Measurements from ENCODE around the gene EEIG1.

DNA sequence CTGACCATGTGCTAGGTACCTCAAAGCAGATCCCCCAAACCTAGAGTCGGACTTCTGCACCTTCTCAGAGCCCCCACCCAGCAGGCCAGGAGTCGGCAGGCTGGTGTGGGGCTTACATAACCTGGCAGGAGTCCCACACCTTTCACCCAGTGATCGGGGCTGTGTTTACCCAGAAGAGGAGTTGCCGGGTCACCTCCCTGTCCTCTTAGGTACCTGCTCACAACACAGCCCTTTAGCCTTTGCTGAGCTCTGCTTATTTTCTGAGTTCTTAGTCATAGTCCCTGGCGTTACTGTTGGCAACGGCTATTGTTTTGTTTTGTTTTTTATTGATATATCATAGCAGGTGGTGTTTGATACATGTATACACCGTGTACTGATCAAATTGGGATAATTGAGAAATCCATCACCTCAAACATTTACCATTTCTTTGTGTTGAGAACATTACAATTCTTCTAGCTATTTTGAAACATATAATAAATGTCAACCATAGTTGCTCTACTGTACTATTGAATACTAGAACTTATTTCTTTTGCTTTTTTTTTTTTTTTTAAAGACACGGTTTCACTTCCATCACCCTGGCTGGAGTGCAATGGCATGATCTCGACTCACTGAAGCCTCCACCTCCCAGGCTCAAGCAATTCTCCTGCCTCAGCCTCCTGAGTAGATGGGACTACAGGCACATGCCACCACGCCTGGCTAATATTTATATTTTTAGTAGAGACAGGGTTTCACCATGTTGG, 10.4 kb upstream of the EEIG1 start:
- no peak for TF ChIP-seq EZH2 (IDR thresholded peaks at IDR 0.05; ENCODE audit: insufficient read depth, low read length)
- TF ChIP-seq, protein P1, sequence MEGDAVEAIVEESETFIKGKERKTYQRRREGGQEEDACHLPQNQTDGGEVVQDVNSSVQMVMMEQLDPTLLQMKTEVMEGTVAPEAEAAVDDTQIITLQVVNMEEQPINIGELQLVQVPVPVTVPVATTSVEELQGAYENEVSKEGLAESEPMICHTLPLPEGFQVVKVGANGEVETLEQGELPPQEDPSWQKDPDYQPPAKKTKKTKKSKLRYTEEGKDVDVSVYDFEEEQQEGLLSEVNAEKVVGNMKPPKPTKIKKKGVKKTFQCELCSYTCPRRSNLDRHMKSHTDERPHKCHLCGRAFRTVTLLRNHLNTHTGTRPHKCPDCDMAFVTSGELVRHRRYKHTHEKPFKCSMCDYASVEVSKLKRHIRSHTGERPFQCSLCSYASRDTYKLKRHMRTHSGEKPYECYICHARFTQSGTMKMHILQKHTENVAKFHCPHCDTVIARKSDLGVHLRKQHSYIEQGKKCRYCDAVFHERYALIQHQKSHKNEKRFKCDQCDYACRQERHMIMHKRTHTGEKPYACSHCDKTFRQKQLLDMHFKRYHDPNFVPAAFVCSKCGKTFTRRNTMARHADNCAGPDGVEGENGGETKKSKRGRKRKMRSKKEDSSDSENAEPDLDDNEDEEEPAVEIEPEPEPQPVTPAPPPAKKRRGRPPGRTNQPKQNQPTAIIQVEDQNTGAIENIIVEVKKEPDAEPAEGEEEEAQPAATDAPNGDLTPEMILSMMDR (IDR thresholded peaks at IDR 0.05; ENCODE audit: insufficient read depth, low read depth, low read length): no peak

Data from astrocyte (in vitro differentiated cells and primary cell).